Nephron progenitor cell (in vitro differentiated cells): Measurements from ENCODE around the gene NDRG3.

ENCODE experiments used
- DNase-seq: peaks from one replicate; pipeline ENCODE4 v3.0.0; 2021
- H3K27ac Mint-ChIP-seq: 2 replicates; pipeline ENCODE4 v1.8.0; 2021; ENCODE audit warnings: mild to moderate bottlenecking, moderate library complexity, mixed read lengths
- H3K27me3 Mint-ChIP-seq: 2 replicates; pipeline ENCODE4 v1.8.0; 2021; ENCODE audit warnings: mild to moderate bottlenecking, low read depth, mixed read lengths; ENCODE audit not compliant: poor library complexity
- H3K36me3 Mint-ChIP-seq: 2 replicates; pipeline ENCODE4 v1.8.0; 2021; ENCODE audit warnings: low read depth, mixed read lengths
- H3K4me1 Mint-ChIP-seq: 2 replicates; pipeline ENCODE4 v1.8.0; 2021; ENCODE audit warnings: mixed read lengths
- H3K4me3 Mint-ChIP-seq: 2 replicates; pipeline ENCODE4 v1.8.0; 2021; ENCODE audit warnings: mild to moderate bottlenecking, moderate library complexity, mixed read lengths
- H3K9me3 Mint-ChIP-seq: 2 replicates; pipeline ENCODE4 v1.8.0; 2021; ENCODE audit warnings: mild to moderate bottlenecking, moderate library complexity, mixed read lengths
- TF ChIP-seq, protein P1 (sequence below): fragments of 200-600 bp; sonication (generic); IDR thresholded peaks from 2 replicates; pipeline ENCODE4 v1.5.0; 2021; ENCODE audit warnings: antibody characterized with exemption

Gene NDRG3

GRCh38 chr20:36646678-36647077 is 99.2 kb downstream of the NDRG3 start:
- no peaks in the 10 kb centered on the region for H3K27me3 Mint-ChIP-seq
- TF ChIP-seq, protein P1, sequence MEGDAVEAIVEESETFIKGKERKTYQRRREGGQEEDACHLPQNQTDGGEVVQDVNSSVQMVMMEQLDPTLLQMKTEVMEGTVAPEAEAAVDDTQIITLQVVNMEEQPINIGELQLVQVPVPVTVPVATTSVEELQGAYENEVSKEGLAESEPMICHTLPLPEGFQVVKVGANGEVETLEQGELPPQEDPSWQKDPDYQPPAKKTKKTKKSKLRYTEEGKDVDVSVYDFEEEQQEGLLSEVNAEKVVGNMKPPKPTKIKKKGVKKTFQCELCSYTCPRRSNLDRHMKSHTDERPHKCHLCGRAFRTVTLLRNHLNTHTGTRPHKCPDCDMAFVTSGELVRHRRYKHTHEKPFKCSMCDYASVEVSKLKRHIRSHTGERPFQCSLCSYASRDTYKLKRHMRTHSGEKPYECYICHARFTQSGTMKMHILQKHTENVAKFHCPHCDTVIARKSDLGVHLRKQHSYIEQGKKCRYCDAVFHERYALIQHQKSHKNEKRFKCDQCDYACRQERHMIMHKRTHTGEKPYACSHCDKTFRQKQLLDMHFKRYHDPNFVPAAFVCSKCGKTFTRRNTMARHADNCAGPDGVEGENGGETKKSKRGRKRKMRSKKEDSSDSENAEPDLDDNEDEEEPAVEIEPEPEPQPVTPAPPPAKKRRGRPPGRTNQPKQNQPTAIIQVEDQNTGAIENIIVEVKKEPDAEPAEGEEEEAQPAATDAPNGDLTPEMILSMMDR, result no peak
- no peak overlapping the region for H3K27ac Mint-ChIP-seq
- no peak overlapping the region for H3K4me3 Mint-ChIP-seq
- H3K4me1 Mint-ChIP-seq, result no peaks in the 10 kb centered on the region
- H3K9me3 Mint-ChIP-seq, result no peaks in the 10 kb centered on the region
- DNase-seq, result no peak
- H3K36me3 Mint-ChIP-seq, result peaks cover 5% of the 10 kb centered on the region

- H3K9me3 Mint-ChIP-seq, result no peaks in the 10 kb centered on the region
- H3K36me3 Mint-ChIP-seq, result no peaks in the 10 kb centered on the region
- no peaks in the 10 kb centered on the region for H3K4me1 Mint-ChIP-seq
- no peak for DNase-seq
- H3K27me3 Mint-ChIP-seq, result no peaks in the 10 kb centered on the region
- H3K4me3 Mint-ChIP-seq, result no peak within 1 kb of the TSS
- peak within 1 kb of the TSS; percentile 53 for H3K27ac Mint-ChIP-seq
- TF ChIP-seq, protein P1, result no peak
Observed at GRCh38 chr20:36645998-36646397, 99.9 kb downstream of the NDRG3 start, which contains the start of gene SLA2. SLA2 (minus strand) TSS chr20:36646196; CDS start chr20:36641335, 4,861 bp downstream.

- Mint-ChIP-seq H3K36me3 (no peaks in the 10 kb centered on the region), H3K4me1 (no peaks in the 10 kb centered on the region), H3K4me3 (no peak overlapping the region), H3K9me3 (no peaks in the 10 kb centered on the region), H3K27ac (no peak overlapping the region), H3K27me3 (no peaks in the 10 kb centered on the region)
- TF ChIP-seq, protein P1, result no peak
- DNase-seq, result no peak
Observed at GRCh38 chr20:36645353-36645752, 100.5 kb downstream of the NDRG3 start.

GRCh38 chr20:36644706-36645095 is 101.2 kb downstream of the NDRG3 start:
- Mint-ChIP-seq H3K36me3 (no peaks in the 10 kb centered on the region), H3K4me1 (no peaks in the 10 kb centered on the region), H3K4me3 (no peak overlapping the region), H3K27me3 (no peaks in the 10 kb centered on the region), H3K9me3 (no peaks in the 10 kb centered on the region), H3K27ac (no peak overlapping the region)
- no peak for DNase-seq
- TF ChIP-seq, protein P1, result no peak

- H3K27me3 Mint-ChIP-seq, result no peaks in the 10 kb centered on the region
- no peaks in the 10 kb centered on the region for H3K9me3 Mint-ChIP-seq
- no peaks in the 10 kb centered on the region for H3K36me3 Mint-ChIP-seq
- no peak overlapping the region for H3K27ac Mint-ChIP-seq
- no peak for DNase-seq
- TF ChIP-seq, protein P1, result no peak
- H3K4me1 Mint-ChIP-seq, result no peaks in the 10 kb centered on the region
- no peak overlapping the region for H3K4me3 Mint-ChIP-seq
Observed at GRCh38 chr20:36644032-36644705, 101.7 kb downstream of the NDRG3 start.

GRCh38 chr20:36642136-36642535 is 103.8 kb downstream of the NDRG3 start:
- no peaks in the 10 kb centered on the region for H3K4me1 Mint-ChIP-seq
- H3K4me3 Mint-ChIP-seq, result no peak overlapping the region
- no peak for DNase-seq
- TF ChIP-seq, protein P1, result no peak
- no peaks in the 10 kb centered on the region for H3K27me3 Mint-ChIP-seq
- no peaks in the 10 kb centered on the region for H3K9me3 Mint-ChIP-seq
- H3K36me3 Mint-ChIP-seq, result no peaks in the 10 kb centered on the region
- H3K27ac Mint-ChIP-seq, result no peak overlapping the region
